HG03025 (cell line): ENCODE results near the gene FCSK.

Source experiments
- ATAC-seq: cut with Tn5 transposase; IDR thresholded peaks from one replicate; pipeline ENCODE4 v1.9.1; 2021; ENCODE audit warnings: mild to moderate bottlenecking, moderate library complexity; ENCODE audit not compliant: unreplicated experiment, low FRiP score

Gene FCSK

GRCh38 chr16:70476272-70477020 is 22.1 kb downstream of the FCSK start:
- peak; percentile 61 for ATAC-seq

DNA sequence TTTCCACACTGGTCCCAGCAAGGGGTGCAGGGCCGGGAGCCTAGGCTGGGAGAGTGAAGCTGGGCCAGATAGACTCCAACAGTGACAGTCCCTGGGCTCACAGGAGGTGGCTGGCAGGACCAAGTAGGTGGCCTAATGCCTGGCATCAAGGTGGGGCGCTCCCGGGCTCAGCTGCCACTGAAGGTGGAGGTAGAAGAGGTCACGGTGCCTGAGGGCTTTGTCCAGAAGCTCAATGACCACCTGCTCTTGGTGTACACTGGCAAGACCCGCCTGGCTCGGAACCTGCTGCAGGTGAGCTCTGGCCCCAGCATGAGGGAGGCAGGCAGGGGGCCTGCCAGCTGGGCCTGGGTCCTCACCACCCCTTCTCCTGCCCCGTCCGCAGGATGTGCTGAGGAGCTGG is 23.8 kb downstream of the FCSK start:
- no peak for ATAC-seq

DNA sequence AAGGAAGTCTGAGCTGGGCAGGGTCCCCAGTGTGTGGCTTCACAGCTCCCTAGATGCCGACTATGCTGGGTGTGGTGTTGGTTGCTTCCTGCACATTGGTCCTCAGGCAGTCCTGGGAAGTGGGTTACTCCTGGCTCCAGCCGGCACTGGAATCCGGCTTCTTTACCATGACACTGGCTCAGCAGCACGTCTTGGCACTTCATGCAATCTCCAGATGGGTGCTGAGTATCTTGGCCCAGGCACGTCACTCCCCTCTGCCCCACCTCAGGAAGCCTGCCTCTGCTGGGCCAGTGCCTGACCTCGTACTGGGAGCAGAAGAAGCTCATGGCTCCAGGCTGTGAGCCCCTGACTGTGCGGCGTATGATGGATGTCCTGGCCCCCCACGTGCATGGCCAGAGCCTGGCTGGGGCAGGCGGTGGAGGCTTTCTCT is 24.5 kb downstream of the FCSK start:
- no peak for ATAC-seq

DNA sequence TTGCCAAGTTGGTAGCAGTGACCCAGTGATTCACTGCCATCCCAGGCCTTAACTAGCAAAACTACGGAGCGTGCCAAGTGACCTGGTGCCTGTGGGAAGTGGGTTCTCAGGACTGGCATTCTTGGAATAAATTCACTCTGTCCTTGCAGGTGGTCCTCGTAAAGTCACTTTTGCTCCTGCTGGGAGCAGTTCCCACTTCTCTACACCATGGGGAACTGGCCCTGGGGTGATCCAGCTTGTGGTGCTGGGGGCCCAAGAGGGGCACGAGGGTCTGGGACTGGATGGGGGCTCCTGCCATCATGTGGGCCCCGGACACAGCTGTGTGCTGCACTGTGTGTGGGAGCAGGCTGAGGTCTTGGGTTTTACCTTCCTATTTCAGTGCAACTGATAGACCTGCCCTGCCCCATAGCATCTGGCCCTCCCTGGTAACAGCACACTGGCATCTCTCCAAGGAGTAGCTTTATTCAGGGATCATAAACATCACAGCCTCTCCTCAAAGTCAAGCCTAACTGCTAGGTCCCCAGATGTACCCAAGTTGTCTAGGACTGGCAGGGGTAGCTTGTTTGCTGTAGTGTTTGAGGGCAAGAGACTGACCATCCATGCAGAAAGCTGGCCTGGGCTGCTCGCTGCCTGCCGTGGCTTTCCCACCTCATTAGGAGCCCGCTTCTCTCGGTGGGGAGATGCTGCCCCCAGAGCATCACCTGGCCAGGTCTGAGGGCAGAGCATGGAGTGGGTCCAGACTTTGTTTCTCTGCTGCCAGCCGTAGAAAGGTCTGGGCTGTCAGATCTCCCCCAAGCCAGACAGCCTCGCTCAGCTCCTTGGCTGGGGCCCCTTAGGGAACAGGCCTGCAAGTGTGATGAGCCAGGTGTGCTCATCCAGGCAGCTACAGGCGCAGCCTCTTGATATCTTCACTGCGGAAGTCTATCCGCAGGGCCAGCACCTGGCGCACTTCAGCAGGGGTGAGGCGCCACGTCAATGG is 26.0 kb downstream of the FCSK start:
- no peak for ATAC-seq

GRCh38 chr16:70481929-70482536 is 27.6 kb downstream of the FCSK start:
- ATAC-seq: no peak

GRCh38 chr16:70482624-70483023 is 28.2 kb downstream of the FCSK start:
- ATAC-seq: no peak

GRCh38 chr16:70483426-70483825 is 29.0 kb downstream of the FCSK start:
- ATAC-seq: no peak

GRCh38 chr16:70484867-70485266 is 30.5 kb downstream of the FCSK start:
- ATAC-seq: no peak

GRCh38 chr16:70490261-70490660 is 35.9 kb downstream of the FCSK start:
- no peak for ATAC-seq

- ATAC-seq: no peak
These were observed 39.4 kb downstream of the FCSK start for GRCh38 chr16:70493802-70494201.

DNA sequence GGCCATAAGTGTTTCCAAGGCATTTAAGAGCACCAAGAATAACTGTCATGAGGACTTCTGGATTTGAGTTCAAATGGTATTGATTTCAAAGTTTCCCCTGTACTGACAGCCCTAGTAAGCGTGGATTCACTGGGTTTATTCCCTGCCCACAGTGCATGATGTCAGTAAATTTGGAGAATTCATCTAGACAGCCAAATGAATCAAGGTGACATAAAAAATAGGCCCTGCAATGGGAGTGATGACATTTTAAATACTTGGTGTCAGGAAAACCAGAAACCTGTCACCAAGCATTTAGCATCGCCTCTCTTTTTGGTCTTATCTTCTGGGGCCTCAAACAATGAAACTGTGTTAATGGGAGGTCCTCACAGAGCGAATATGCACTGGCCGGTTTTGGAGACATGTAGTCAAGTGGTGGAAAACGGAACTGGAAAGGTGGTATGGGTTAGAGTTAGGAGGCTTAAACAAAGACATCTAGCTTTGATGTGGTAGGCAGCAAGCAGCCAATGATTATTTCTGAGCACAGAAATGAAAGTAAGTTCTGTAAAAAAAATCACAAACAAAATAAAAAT is 39.9 kb downstream of the FCSK start:
- ATAC-seq: no peak

DNA sequence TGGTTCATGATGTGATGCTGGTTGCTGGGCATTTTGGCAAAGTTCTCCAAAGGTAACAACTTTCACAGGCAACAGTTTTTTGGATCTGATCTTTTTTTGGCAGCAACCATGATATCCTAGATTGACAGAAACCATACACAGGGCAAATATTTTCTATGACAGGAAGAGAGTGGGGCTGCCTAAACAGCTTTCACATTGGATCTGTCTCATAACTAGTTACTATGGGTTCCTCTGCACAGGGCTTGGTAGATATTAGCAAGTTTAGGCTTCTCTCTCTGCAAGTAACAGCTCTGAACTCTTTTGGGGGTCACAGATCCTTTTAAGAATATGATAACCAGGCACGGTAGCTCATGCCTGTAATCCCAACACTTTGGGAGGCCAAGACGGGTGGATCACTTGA is 40.4 kb downstream of the FCSK start:
- ATAC-seq: no peak

- no peak for ATAC-seq
These were observed 41.2 kb downstream of the FCSK start for GRCh38 chr16:70495425-70496182.

- ATAC-seq: no peak
These were observed 42.1 kb downstream of the FCSK start for GRCh38 chr16:70496513-70496912.

DNA sequence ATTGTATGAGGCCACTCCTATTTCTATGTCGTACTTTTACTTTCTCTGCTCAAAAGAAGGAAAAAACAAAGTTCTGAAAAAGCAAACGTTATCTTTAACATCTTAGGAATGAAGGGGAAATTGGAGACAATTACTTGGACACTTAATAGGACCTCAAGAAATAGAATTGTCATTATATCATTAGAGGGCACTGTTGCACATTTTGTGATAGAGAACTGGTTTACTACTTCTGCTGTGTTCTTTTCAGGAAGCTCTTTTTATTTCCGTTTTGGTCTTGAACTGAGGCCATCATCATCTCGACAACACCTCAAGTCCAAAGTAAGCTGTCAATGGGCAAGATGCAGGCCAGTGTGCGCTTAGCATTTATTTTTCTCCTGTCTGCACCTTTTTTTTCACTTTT is 54.4 kb downstream of the FCSK start:
- ATAC-seq: no peak

- ATAC-seq: no peak
These were observed 55.8 kb downstream of the FCSK start for GRCh38 chr16:70510216-70510615.

GRCh38 chr16:70511833-70512232 is 57.4 kb downstream of the FCSK start:
- ATAC-seq: no peak

DNA sequence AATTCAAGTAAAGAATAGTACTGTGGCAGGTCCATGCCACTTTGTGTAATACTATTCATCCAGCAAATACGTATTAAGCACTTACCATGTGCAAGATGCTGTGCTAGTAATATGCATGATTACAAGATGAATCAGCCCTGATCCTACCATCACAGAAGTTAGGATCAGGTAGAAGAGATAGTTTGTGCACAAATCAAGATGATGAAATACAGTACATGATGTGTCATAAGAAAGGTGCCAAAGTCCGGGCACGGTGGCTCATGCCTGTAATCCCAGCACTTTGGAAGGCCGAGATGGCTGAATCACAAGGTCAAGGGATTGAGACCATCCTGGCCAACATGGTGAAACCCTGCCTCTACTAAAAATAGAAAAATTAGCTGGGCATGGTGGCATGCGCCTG is 58.1 kb downstream of the FCSK start:
- no peak for ATAC-seq

- no peak for ATAC-seq
These were observed 66.4 kb downstream of the FCSK start for GRCh38 chr16:70520612-70521297.
